ENCODE results near the gene EIF1. TPM values are rescaled to one million over a fixed set of nuclear protein-coding genes. Genes with fewer than 3 reads are reported as not detected.

Gene EIF1
- total RNA-seq, 1 experiment from 2014 or later = 1,082 TPM

- H3K79me2 ChIP-seq (ENCODE audit: insufficient read depth, low read length) = peaks cover 13% of the 10 kb centered on the region
- H3K4me3 ChIP-seq (replicated peaks in 1 of 2; ENCODE audit: low read depth in 1 of 2, low read length in 2 of 2) = no peak overlapping the region
- no peak for ATAC-seq
- H3K9ac ChIP-seq (ENCODE audit: low read length) = no peak overlapping the region
- no peak overlapping the region for H2AFZ ChIP-seq (ENCODE audit: low read depth, low read length, poor library complexity, severe bottlenecking)
- peaks cover 3 to 4% of the 10 kb centered on the region in 2 experiments; a peak in 3 of 4 replicates for H3K4me1 ChIP-seq (ENCODE audit: control insufficient read depth in 1 of 2, insufficient read depth in 2 of 2, low read length in 2 of 2)
- TF ChIP-seq SRF (IDR thresholded peaks at IDR 0.05; ENCODE audit: low read depth) (no peak), TCF7L2 (IDR thresholded peaks at IDR 0.05; ENCODE audit: borderline replicate concordance, extremely low read depth, insufficient read depth, insufficient read length) (no peak), CBX3 (IDR thresholded peaks at IDR 0.05; ENCODE audit: low read depth) (no peak), CTCF (IDR thresholded peaks at IDR 0.05 in 2 of 3, conservative IDR thresholded peaks at IDR 0.05 in 1 of 3; ENCODE audit: borderline replicate concordance in 1 of 3, insufficient read depth in 1 of 3, low read depth in 2 of 3, low read length in 2 of 3) (no peak), POLR2AphosphoS5 (IDR thresholded peaks at IDR 0.05; ENCODE audit: low read depth, low read length) (no peak), CEBPB (IDR thresholded peaks at IDR 0.05; ENCODE audit: low read depth) (no peak), ELF1 (IDR thresholded peaks at IDR 0.05; ENCODE audit: borderline replicate concordance, low read depth) (no peak), ZFX (IDR thresholded peaks at IDR 0.05) (no peak), EZH2 (IDR thresholded peaks at IDR 0.05) (no peak), YY1 (IDR thresholded peaks at IDR 0.05; ENCODE audit: extremely low read depth, insufficient replicate concordance, low read depth, low read length) (no peak), EZH2phosphoT487 (IDR thresholded peaks at IDR 0.05; ENCODE audit: borderline replicate concordance) (no peak), REST (IDR thresholded peaks at IDR 0.05; ENCODE audit: low read depth) (no peak), MAX (IDR thresholded peaks at IDR 0.05) (no peak), SP1 (IDR thresholded peaks at IDR 0.05; ENCODE audit: low read depth) (no peak), ZBTB33 (IDR thresholded peaks at IDR 0.05; ENCODE audit: extremely low read depth, insufficient replicate concordance, low read length) (no peak), JUND (IDR thresholded peaks at IDR 0.05) (no peak), RAD21 (IDR thresholded peaks at IDR 0.05; ENCODE audit: low read depth) (no peak)
- ChIA-PET POLR2A (no interaction called here), RAD21 (ENCODE audit: low non-redundant PET in 1 of 2, low total read pairs in 2 of 2, uncharacterized antibody in 2 of 2, unreplicated experiment in 2 of 2) (no interaction called here), CTCF (interaction anchor here (0.7 to 1.8 kb wide), 6 partner anchors 11 to 264 kb away, joined by 3 to 27 read pairs (median 4); no protein-coding TSS in a partner anchor)
- peaks cover 22 to 28% of the 10 kb centered on the region in 2 experiments for H3K36me3 ChIP-seq (ENCODE audit: control insufficient read depth in 1 of 2, insufficient read depth in 2 of 2, low read length in 2 of 2)
- H4K20me1 ChIP-seq (ENCODE audit: insufficient read depth) = peaks cover 12% of the 10 kb centered on the region
- H3K9me2 ChIP-seq (ENCODE audit: insufficient read depth) = no peaks in the 10 kb centered on the region
- no peak overlapping the region for H3K4me2 ChIP-seq (ENCODE audit: low read length)
- H3K27me3 ChIP-seq (ENCODE audit: insufficient read depth, low read length) = no peaks in the 10 kb centered on the region
- no peak overlapping the region; the same call in 1 of the 2 replicates for H3K27ac ChIP-seq (ENCODE audit: low read depth, low read length)
- intact Hi-C loops (cut with micrococcal nuclease) = no loop called here
- no peaks in the 10 kb centered on the region for H3K9me3 ChIP-seq (ENCODE audit: control insufficient read depth in 1 of 2, insufficient read depth in 1 of 2, low read depth in 1 of 2, low read length in 2 of 2)
- DNase-seq (ENCODE audit: low read depth, low spot score) = no peak
- no TSS peak for BruUV-seq (replicated peaks)
Measured at GRCh38 chr17:41695134-41695661, 6.5 kb downstream of the EIF1 start.

Measured in HCT116 (cell line).